ENCODE data around the gene APCDD1. TPM values are rescaled to one million over a fixed set of nuclear protein-coding genes. Genes with fewer than 3 reads are reported as not detected.

APCDD1 gene
- polyA plus RNA-seq, 1 of the 3 experiments (the other 2 are of a cell fraction), result 0.02 TPM

DNA sequence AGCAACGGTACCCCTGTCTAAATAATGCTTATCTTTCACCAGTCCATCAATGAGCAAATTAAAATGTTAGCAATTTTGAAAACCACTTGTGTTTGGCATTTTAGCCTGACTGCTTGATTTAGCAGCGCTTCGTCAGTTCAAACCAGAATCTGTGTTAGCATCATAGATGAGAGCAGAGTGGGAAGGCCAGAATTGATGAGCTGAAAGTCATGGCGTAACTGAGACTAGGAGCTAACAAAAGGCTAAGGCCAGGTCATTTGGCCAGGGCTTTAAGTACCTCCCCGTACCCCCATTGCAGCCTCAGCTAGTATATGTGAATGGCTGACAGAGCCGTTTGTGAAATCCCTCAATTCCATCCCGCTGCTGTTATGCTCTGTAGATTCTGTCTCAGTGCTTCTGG is 16.0 kb downstream of the APCDD1 start (continued):
- TF ChIP-seq USF2 (IDR thresholded peaks at IDR 0.05; ENCODE audit: borderline replicate concordance, low read depth, low read length), result no peak

DNA sequence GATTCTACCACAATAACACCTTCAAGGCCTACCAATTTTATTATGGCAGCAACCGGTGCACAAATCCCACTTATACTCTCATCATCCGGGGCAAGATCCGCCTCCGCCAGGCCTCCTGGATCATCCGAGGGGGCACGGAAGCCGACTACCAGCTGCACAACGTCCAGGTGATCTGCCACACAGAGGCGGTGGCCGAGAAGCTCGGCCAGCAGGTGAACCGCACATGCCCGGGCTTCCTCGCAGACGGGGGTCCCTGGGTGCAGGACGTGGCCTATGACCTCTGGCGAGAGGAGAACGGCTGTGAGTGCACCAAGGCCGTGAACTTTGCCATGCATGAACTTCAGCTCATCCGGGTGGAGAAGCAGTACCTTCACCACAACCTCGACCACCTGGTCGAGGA is 17.1 kb downstream of the APCDD1 start:
- no peak for DNase-seq
- Histone ChIP-seq H3K4me2 (no peak overlapping the region), H3K9me3 (no peaks in the 10 kb centered on the region), H3K4me1 (ENCODE audit: control insufficient read depth in 1 of 2, insufficient read depth in 2 of 2, low read depth in 1 of 2, low read length in 1 of 2) (peaks cover 4 to 9% of the 10 kb centered on the region in 2 experiments; a peak in 2 of 4 replicates), H3K4me3 (ENCODE audit: low read depth in 2 of 2, low read length in 1 of 2) (no peak overlapping the region), H3K79me2 (ENCODE audit: insufficient read depth) (no peaks in the 10 kb centered on the region), H3K27ac (ENCODE audit: low read depth in 2 of 2, low read length in 1 of 2) (no peak overlapping the region), H3K9me2 (no peaks in the 10 kb centered on the region), H3F3A (replicated peaks; ENCODE audit: insufficient read depth) (no peaks in the 10 kb centered on the region), H4K20me1 (ENCODE audit: insufficient read depth) (no peaks in the 10 kb centered on the region), H2AFZ (ENCODE audit: low read depth) (no peak overlapping the region), H3K36me3 (replicated peaks in 1 of 2; ENCODE audit: control insufficient read depth in 1 of 2, insufficient read depth in 2 of 2, low read length in 1 of 2) (no peaks in the 10 kb centered on the region), H3K27me3 (ENCODE audit: insufficient read depth) (no peaks in the 10 kb centered on the region), H3K9ac (no peak overlapping the region)
- ChIA-PET POLR2A (no interaction called here), CTCF (no interaction called here)
- no peak for TF ChIP-seq SIN3A (IDR thresholded peaks at IDR 0.05; ENCODE audit: borderline replicate concordance, low read depth, low read length)
- TF ChIP-seq CHD2 (IDR thresholded peaks at IDR 0.05; ENCODE audit: low read length, partially characterized antibody), result no peak
- TF ChIP-seq TAF1 (IDR thresholded peaks at IDR 0.05; ENCODE audit: borderline replicate concordance, low read depth, low read length), result no peak
- TF ChIP-seq FOXJ3 (CRISPR knock-in tag; IDR thresholded peaks at IDR 0.05), result no peak
- TF ChIP-seq, protein P1, sequence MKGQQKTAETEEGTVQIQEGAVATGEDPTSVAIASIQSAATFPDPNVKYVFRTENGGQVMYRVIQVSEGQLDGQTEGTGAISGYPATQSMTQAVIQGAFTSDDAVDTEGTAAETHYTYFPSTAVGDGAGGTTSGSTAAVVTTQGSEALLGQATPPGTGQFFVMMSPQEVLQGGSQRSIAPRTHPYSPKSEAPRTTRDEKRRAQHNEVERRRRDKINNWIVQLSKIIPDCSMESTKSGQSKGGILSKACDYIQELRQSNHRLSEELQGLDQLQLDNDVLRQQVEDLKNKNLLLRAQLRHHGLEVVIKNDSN (IDR thresholded peaks at IDR 0.05; ENCODE audit: borderline replicate concordance, low read depth), result no peak
- TF ChIP-seq PBX3 (IDR thresholded peaks at IDR 0.05), result no peak
- no peak for TF ChIP-seq NRF1 (IDR thresholded peaks at IDR 0.05; ENCODE audit: low read depth, low read length)
- TF ChIP-seq FOXM1 (IDR thresholded peaks at IDR 0.05; ENCODE audit: low read depth), result no peak
- TF ChIP-seq ZBTB33 (IDR thresholded peaks at IDR 0.05; ENCODE audit: borderline replicate concordance, low read depth), result no peak
- no peak for TF ChIP-seq NFIC (IDR thresholded peaks at IDR 0.05; ENCODE audit: borderline replicate concordance)
- TF ChIP-seq POLR2AphosphoS5 (IDR thresholded peaks at IDR 0.05; ENCODE audit: low read depth, low read length), result no peak
- no peak for TF ChIP-seq GABPA (IDR thresholded peaks at IDR 0.05; ENCODE audit: low read depth)
- no peak for TF ChIP-seq TEAD4 (IDR thresholded peaks at IDR 0.05; ENCODE audit: borderline replicate concordance, insufficient read depth)
- no peak for TF ChIP-seq ELF1 (IDR thresholded peaks at IDR 0.05)
- TF ChIP-seq RFX5 (IDR thresholded peaks at IDR 0.05; ENCODE audit: low read length), result no peak
- no peak for TF ChIP-seq RAD21 (IDR thresholded peaks at IDR 0.05; ENCODE audit: low read length)
- TF ChIP-seq SMC3 (IDR thresholded peaks at IDR 0.05; ENCODE audit: low read depth, low read length), result no peak
- 58% methylated on average over 17 of the region's 22 CpGs for WGBS (ENCODE audit: low lambda C conversion rate)
